H1 (cell line): ENCODE measurements around the gene MKX. TPM values are rescaled to one million over a fixed set of nuclear protein-coding genes. Genes with fewer than 3 reads are reported as not detected.

Experiments
- ASH2L ChIP-seq: fragments of 200-600, 300-600 bp; sonication (generic); IDR thresholded peaks from one replicate; pipeline ENCODE4 v1.7.1; 2017; ENCODE audit warnings: low read length
- BACH1 ChIP-seq: IDR thresholded peaks from 2 replicates; pipeline ENCODE4 v1.6.1; 2012; ENCODE audit warnings: low read length, improper control_type of control experiment
- CHD1 ChIP-seq: IDR thresholded peaks from 2 replicates; pipeline ENCODE4 v1.6.1; 2012; ENCODE audit warnings: low read depth, low read length, improper control_type of control experiment
- MAX ChIP-seq: IDR thresholded peaks from 2 replicates; pipeline ENCODE4 v1.6.1; 2012; ENCODE audit warnings: inconsistent platforms
- SRF ChIP-seq: IDR thresholded peaks from 2 replicates; pipeline ENCODE4 v1.6.1; 2011; ENCODE audit warnings: mild to moderate bottlenecking, low read depth, low read length, moderate library complexity
- SUZ12 ChIP-seq: fragments of 200-600 bp; sonication (generic); IDR thresholded peaks from 2 replicates; pipeline ENCODE4 v1.6.1; 2012; ENCODE audit warnings: mild to moderate bottlenecking, inconsistent platforms, low read length, moderate library complexity, mixed read lengths
- polyA plus RNA-seq, 7 experiments: library from polyadenylated mRNA; depleted of rRNA in 3 of 7; stranded (reverse) in 5 of 7; unstranded in 2 of 7; fragments of >200 nt in 5 of 7; fragments of 200-250 nt in 2 of 7; gene quantifications; 1 replicate in 5 of 7; 2 replicates in 1 of 7; 4 replicates in 1 of 7; pipeline versions ENCODE4 v1.2.1 to v1.2.3, GENCODE V29; 2011 to 2013; ENCODE audit warnings: missing spikeins in 2 of 7, mixed read lengths in 2 of 7
- total RNA-seq: library from RNA; stranded (reverse); fragmentation: NEBNext Ultra II Directional; extraction: Animal tissue kit (Norgen Biotek cat#: 25700); gene quantifications from 2 replicates; pipeline ENCODE4 v1.2.1, GENCODE V29; 2021

Gene MKX
- total and polyA plus RNA-seq, 2 of the 8 experiments (the other 6 are each of a cell fraction or from before 2014, with no cell fraction given) = 0.21 to 1.3 TPM

- TF ChIP-seq ASH2L = no peak
- peak; percentile 8; the same call in 1 of the 2 replicates for TF ChIP-seq MAX
- no peak for TF ChIP-seq SRF
- peak; percentile 77 for TF ChIP-seq BACH1
- peak; percentile 81 for TF ChIP-seq SUZ12
- no peak for TF ChIP-seq CHD1
These were observed 552 bp downstream of the MKX start (continued) for GRCh38 chr10:27744802-27745731.
